Spleen (tissue), 11 donors: ENCODE data around the gene ITGAV. TPM values are rescaled to one million over a fixed set of nuclear protein-coding genes. Genes with fewer than 3 reads are reported as not detected.

Source experiments
- DNase-seq: peaks from one replicate; pipeline ENCODE4 v3.0.0-alpha.2; 2020
- H3K27ac ChIP-seq, 8 donors: fragments of 200-600 bp; sonication (generic) in 7 of 8; 1 replicate in 4 of 8; 2 replicates in 4 of 8; pipeline versions ENCODE4 v1.5.0 to v1.8.0; 2016 to 2021; ENCODE audit warnings: inconsistent platforms in 4 of 8, mild to moderate bottlenecking in 4 of 8, moderate library complexity in 1 of 8
- H3K27me3 ChIP-seq, 7 donors: fragments of 200-600 bp; sonication (generic) in 6 of 7; replicated peaks in 1 of 7; 1 replicate in 4 of 7; 2 replicates in 3 of 7; pipeline versions ENCODE4 v1.5.0 to v1.8.0; 2016 to 2021; ENCODE audit warnings: inconsistent platforms in 3 of 7, mild to moderate bottlenecking in 1 of 7
- H3K36me3 ChIP-seq, 6 donors: fragments of 200-600 bp; sonication (generic) in 5 of 6; 1 replicate in 4 of 6; 2 replicates in 2 of 6; pipeline versions ENCODE4 v1.5.0 to v1.8.0; 2016 to 2021; ENCODE audit warnings: inconsistent platforms in 2 of 6
- H3K4me1 ChIP-seq, 6 donors: fragments of 200-600 bp; sonication (generic) in 5 of 6; 1 replicate in 3 of 6; 2 replicates in 3 of 6; pipeline versions ENCODE4 v1.5.0 to v1.8.0; 2016 to 2021; ENCODE audit warnings: inconsistent platforms in 3 of 6
- H3K4me3 ChIP-seq, 8 donors: fragments of 200-600 bp; sonication (generic) in 7 of 8; 1 replicate in 4 of 8; 2 replicates in 4 of 8; pipeline versions ENCODE4 v1.5.0 to v1.8.0; 2016 to 2021; ENCODE audit warnings: inconsistent platforms in 4 of 8, mild to moderate bottlenecking in 4 of 8, moderate library complexity in 2 of 8
- H3K9me3 ChIP-seq, 8 donors: fragments of 200-600 bp; sonication (generic) in 7 of 8; 1 replicate in 4 of 8; 2 replicates in 4 of 8; pipeline versions ENCODE4 v1.5.0 to v1.8.0; 2016 to 2021; ENCODE audit warnings: inconsistent platforms in 4 of 8
- POLR2A ChIP-seq, 3 donors: fragments of 450-650 bp; IDR thresholded peaks; one replicate each; pipeline ENCODE4 v1.5.1; 2017; ENCODE audit warnings: antibody characterized with exemption in 3 of 3, mild to moderate bottlenecking in 1 of 3
- POLR2AphosphoS5 ChIP-seq, 3 donors: sonication (generic); formaldehyde crosslinking; IDR thresholded peaks; one replicate each; pipeline ENCODE4 v1.5.1; 2017; ENCODE audit warnings: antibody characterized with exemption in 3 of 3
- WGBS, 5 donors: extraction: QIAGEN DNeasy Blood & Tissue Kit in 3 of 5; methylation state at CpG; one replicate each; pipeline versions ENCODE4 v1.1.5 to v1.1.7; 2013 to 2018; 5-methylcytosine and 5-hydroxymethylcytosine counted together
- intact Hi-C: fragments of 100-400 bp; cut with DNase I; formaldehyde crosslinking; loops from one replicate; pipeline ENCODE4 v1.15.0; 2023; ENCODE audit warnings: low total_unique reads
- polyA plus RNA-seq, 3 donors: library from polyadenylated mRNA; stranded (reverse); fragments of 200-250 nt; gene quantifications; one replicate each; pipeline ENCODE4 v1.2.1, GENCODE V29; 2013
- total RNA-seq, 7 donors: library from RNA; depleted of rRNA in 3 of 7; stranded (reverse); fragments of >200 nt in 3 of 7; fragmentation: NEBNext Ultra II Directional in 4 of 7; extraction: Animal tissue kit (Norgen Biotek cat#: 25700) in 4 of 7; gene quantifications; one replicate each; pipeline versions ENCODE4 v1.1.0 to v1.2.1, GENCODE V29; 2016 to 2021
- TF ChIP-seq, protein P1 (sequence below), 11 experiments: fragments of 200-600 bp in 7 of 11; fragments of 450-650 bp in 4 of 11; sonication (generic) in 4 of 11; IDR thresholded peaks in 8 of 11; conservative IDR thresholded peaks in 3 of 11; 1 replicate in 7 of 11; 2 replicates in 4 of 11; pipeline versions ENCODE4 v1.4.0 to v1.8.0; 2016 to 2021; ENCODE audit warnings: antibody characterized with exemption in 11 of 11, inconsistent platforms in 4 of 11, mild to moderate bottlenecking in 1 of 11
- donor health status: healthy with polysubstance abuse.
- donor health status: DM: no; HTN: no; CAD: no; lungs with moderate emphysema.
- donor health status: DM: no; HTN: no; CAD: no.
- donor health status: Bipolar disorder and iron deficiency.
- donor health status: healthy.
- donor health status: DM: no; HTN: no; CAD: no.
- donor health status: DM: yes; HTN: yes; CAD: no.

The ITGAV gene
- total and polyA plus RNA-seq, 10 donors = 5.6 to 85.4 (median 60.8) TPM

DNA sequence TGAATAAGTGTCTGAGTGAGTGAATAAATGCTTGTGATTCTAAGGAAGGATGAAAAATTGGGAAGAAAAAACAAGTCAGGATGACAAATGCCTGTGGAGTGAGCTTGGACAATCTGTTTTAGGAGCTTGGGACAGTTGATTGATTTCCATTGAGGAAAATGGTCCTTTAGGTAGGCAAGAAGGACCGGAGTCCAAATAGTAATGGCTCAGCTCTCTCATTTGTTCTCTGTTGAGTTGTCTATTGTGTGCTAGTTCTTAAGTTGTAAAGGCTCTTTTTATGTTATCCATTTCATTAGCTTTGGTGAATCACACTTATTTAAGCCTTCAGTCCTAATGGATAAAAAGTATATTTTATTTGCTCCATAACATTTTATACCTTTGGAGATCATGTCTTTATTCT lies 135.9 kb downstream of the ITGAV start:
- Histone ChIP-seq H3K4me1 (no peaks in the 10 kb centered on the region), H3K4me3 (no peak overlapping the region), H3K36me3 (no peaks in the 10 kb centered on the region), H3K9me3 (no peaks in the 10 kb centered on the region), H3K27me3 (no peaks in the 10 kb centered on the region), H3K27ac (no peak overlapping the region)
- WGBS, 5 donors = 75 to 96% (median 91%) methylated on average over 1 of the region's 1 CpG
- intact Hi-C loops = no loop called here
- TF ChIP-seq, protein P1, sequence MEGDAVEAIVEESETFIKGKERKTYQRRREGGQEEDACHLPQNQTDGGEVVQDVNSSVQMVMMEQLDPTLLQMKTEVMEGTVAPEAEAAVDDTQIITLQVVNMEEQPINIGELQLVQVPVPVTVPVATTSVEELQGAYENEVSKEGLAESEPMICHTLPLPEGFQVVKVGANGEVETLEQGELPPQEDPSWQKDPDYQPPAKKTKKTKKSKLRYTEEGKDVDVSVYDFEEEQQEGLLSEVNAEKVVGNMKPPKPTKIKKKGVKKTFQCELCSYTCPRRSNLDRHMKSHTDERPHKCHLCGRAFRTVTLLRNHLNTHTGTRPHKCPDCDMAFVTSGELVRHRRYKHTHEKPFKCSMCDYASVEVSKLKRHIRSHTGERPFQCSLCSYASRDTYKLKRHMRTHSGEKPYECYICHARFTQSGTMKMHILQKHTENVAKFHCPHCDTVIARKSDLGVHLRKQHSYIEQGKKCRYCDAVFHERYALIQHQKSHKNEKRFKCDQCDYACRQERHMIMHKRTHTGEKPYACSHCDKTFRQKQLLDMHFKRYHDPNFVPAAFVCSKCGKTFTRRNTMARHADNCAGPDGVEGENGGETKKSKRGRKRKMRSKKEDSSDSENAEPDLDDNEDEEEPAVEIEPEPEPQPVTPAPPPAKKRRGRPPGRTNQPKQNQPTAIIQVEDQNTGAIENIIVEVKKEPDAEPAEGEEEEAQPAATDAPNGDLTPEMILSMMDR (IDR thresholded peaks at IDR 0.05 in 8 of 11, conservative IDR thresholded peaks at IDR 0.05 in 3 of 11) = no peak
- no peak for TF ChIP-seq POLR2AphosphoS5 (IDR thresholded peaks at IDR 0.05)
- TF ChIP-seq POLR2A (IDR thresholded peaks at IDR 0.05) = no peak
- no peak for DNase-seq

DNA sequence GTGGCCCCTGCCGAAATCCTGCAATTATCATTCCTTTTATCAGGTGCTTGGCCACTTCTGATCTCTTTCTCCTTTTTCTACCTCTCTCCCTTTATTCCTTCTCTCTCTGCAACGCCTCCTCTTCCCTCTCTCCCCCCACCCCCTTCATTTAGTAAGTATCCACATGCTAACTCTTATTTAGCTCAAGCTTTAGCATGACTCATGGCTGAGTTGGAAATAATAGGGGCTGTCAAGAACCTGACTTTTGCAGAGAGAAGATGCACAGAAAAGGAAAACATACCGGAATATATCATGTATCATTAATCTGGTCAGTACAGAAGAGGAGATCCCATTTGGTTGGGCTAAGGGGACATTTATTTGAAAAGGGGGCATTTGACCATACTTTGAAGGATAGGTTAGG lies 137.1 kb downstream of the ITGAV start:
- intact Hi-C loops = no loop called here
- Histone ChIP-seq H3K27me3 (no peaks in the 10 kb centered on the region), H3K4me1 (no peaks in the 10 kb centered on the region)

DNA sequence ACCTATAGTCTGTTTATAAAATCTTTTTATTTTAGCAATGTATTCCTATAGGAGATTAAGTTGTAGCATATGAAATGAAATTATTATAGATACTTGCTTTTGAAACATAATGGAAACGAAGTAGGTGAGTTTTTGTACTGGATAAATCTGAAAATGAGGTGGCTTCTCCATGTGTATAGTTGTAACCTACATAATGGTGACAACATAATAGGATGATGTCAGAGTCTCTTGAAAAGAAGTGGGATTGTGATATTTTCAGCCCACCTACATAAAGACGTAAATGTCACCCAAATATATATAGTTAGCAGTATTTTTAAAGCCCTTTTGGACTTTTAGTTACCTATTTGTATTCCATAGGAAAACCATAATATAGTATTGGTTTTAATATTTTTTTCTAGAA lies 138.8 kb downstream of the ITGAV start:
- no peak overlapping the region for H3K4me3 ChIP-seq
- H3K4me1 ChIP-seq = no peaks in the 10 kb centered on the region
- H3K36me3 ChIP-seq = no peaks in the 10 kb centered on the region
- intact Hi-C loops = no loop called here
- H3K27ac ChIP-seq = no peak overlapping the region
- TF ChIP-seq, protein P1 (IDR thresholded peaks at IDR 0.05 in 8 of 11, conservative IDR thresholded peaks at IDR 0.05 in 3 of 11) = no peak
- TF ChIP-seq POLR2A (IDR thresholded peaks at IDR 0.05) (no peak), POLR2AphosphoS5 (IDR thresholded peaks at IDR 0.05) (no peak)
- H3K27me3 ChIP-seq = no peaks in the 10 kb centered on the region
- WGBS, 5 donors = 83 to 89% (median 85%) methylated on average over 2 of the region's 2 CpGs
- no peak for DNase-seq
- peaks cover 0 to 7% (median 0%) of the 10 kb centered on the region in 8 donors for H3K9me3 ChIP-seq

More for the DNA sequence above, 137.1 kb downstream of the ITGAV start:
- Histone ChIP-seq H3K27ac (no peak overlapping the region), H3K4me3 (no peak overlapping the region), H3K36me3 (no peaks in the 10 kb centered on the region), H3K9me3 (peaks cover 0 to 4% (median 0%) of the 10 kb centered on the region in 8 donors)
- 77 to 93% (median 83%) methylated on average over 3 of the region's 3 CpGs for WGBS, 5 donors
- no peak for DNase-seq
- TF ChIP-seq POLR2AphosphoS5 (IDR thresholded peaks at IDR 0.05) = no peak
- TF ChIP-seq, protein P1 (IDR thresholded peaks at IDR 0.05 in 8 of 11, conservative IDR thresholded peaks at IDR 0.05 in 3 of 11) = no peak
- TF ChIP-seq POLR2A (IDR thresholded peaks at IDR 0.05) = no peak

Other genes starting within 250 kb of the ITGAV start
- 10 to 100 TPM; 40.6 to 62.6 (median 53.1) TPM for gene ZC3H15, start 103.8 kb upstream of the ITGAV start, total RNA-seq
- gene ZC3H15, start 103.8 kb upstream of the ITGAV start, polyA plus RNA-seq = 10 to 100 TPM; 38.2 to 52.7 (median 47.6) TPM
- gene FAM171B, start 104.0 kb downstream of the ITGAV start, total RNA-seq = 1 to 10 TPM; 3.2 to 6.4 (median 5.0) TPM
- gene FAM171B, start 104.0 kb downstream of the ITGAV start, polyA plus RNA-seq = under 1 TPM; 0.33 to 0.51 (median 0.35) TPM